A673 (cell line): ENCODE results near the gene FBXL22. TPM values are rescaled to one million over a fixed set of nuclear protein-coding genes. Genes with fewer than 3 reads are reported as not detected.
A peak's percentile ranks its signal among the peaks of the same experiment; 100 is the strongest.

Experiments
- Bru-seq: library from RNA; stranded (reverse); fragments of 400-500 nt; gene quantifications from one replicate; lab custom pipeline; 2021; lab: Mats Ljungman, UMichigan
- BruChase-seq, 2 experiments: library from RNA; stranded (reverse); fragments of 400-500 nt; gene quantifications; one replicate each; lab custom pipeline; 2021; lab: Mats Ljungman, UMichigan
- BruUV-seq: library from RNA; stranded (reverse); fragments of 400-500 nt; replicated peaks from 2 replicates; lab custom pipeline; 2021; lab: Mats Ljungman, UMichigan
- CTCF ChIA-PET: fragments of 300-600 bp; sonication (Branson Sonifier 250); formaldehyde crosslinking; loops from one replicate; lab custom pipeline; 2022; ENCODE audit warnings: antibody characterized with exemption; lab: Charles Lee
- POLR2A ChIA-PET: fragments of 300-600 bp; sonication (Branson Sonifier 250); formaldehyde crosslinking; loops from one replicate; lab custom pipeline; 2022; ENCODE audit warnings: antibody characterized with exemption; ENCODE audit not compliant: low non-redundant PET; lab: Charles Lee
- DNase-seq: peaks from one replicate; pipeline ENCODE4 v3.0.0-alpha.2; 2015; ENCODE audit warnings: low spot score
- H3K27ac ChIP-seq: fragments of 200-600 bp; sonication (generic); 2 replicates; pipeline ENCODE4 v1.5.1; 2016; ENCODE audit warnings: mixed run types, low read depth, mild to moderate bottlenecking, mixed read lengths, antibody characterized with exemption, low read length; ENCODE audit not compliant: poor library complexity, severe bottlenecking
- H3K27me3 ChIP-seq: fragments of 200-600 bp; sonication (generic); replicated peaks from 2 replicates; pipeline ENCODE4 v1.6.1; 2017; ENCODE audit warnings: mixed run types, low read depth, mild to moderate bottlenecking, mixed read lengths, antibody characterized with exemption, low read length; ENCODE audit not compliant: insufficient read depth, poor library complexity
- H3K36me3 ChIP-seq: fragments of 200-600 bp; sonication (generic); 2 replicates; pipeline ENCODE4 v1.6.1; 2016; ENCODE audit warnings: mixed run types, mild to moderate bottlenecking, mixed read lengths, antibody characterized with exemption, low read length; ENCODE audit not compliant: insufficient read depth, poor library complexity, severe bottlenecking
- H3K4me1 ChIP-seq: fragments of 200-600 bp; sonication (generic); 2 replicates; pipeline ENCODE4 v1.6.1; 2017; ENCODE audit warnings: mixed run types, mild to moderate bottlenecking, mixed read lengths, antibody characterized with exemption, low read length; ENCODE audit not compliant: insufficient read depth, poor library complexity, severe bottlenecking
- H3K4me3 ChIP-seq: fragments of 200-600 bp; sonication (generic); 2 replicates; pipeline ENCODE4 v1.5.1; 2016; ENCODE audit warnings: low read depth, mixed run types, mild to moderate bottlenecking, mixed read lengths, low read length; ENCODE audit not compliant: poor library complexity, severe bottlenecking
- H3K9me3 ChIP-seq: fragments of 200-600 bp; sonication (generic); 2 replicates; pipeline ENCODE4 v1.6.1; 2016; ENCODE audit warnings: mixed run types, low read depth, mild to moderate bottlenecking, mixed read lengths, antibody characterized with exemption, low read length; ENCODE audit not compliant: poor library complexity, severe bottlenecking
- CTCF ChIP-seq: fragments of 300-800, 200-600 bp; sonication (generic); conservative IDR thresholded peaks from 2 replicates; pipeline ENCODE4 v1.5.1; 2017; ENCODE audit warnings: low read depth, mild to moderate bottlenecking, antibody characterized with exemption, low read length, moderate library complexity, mixed read lengths
- EZH2 ChIP-seq: fragments of 200-600 bp; sonication (generic); IDR thresholded peaks from 2 replicates; pipeline ENCODE4 v1.6.1; 2017; ENCODE audit warnings: borderline replicate concordance, low read depth, mild to moderate bottlenecking, mixed read lengths, antibody characterized with exemption, low read length; ENCODE audit not compliant: poor library complexity, severe bottlenecking
- intact Hi-C: fragments of 100-400 bp; cut with micrococcal nuclease; formaldehyde crosslinking; loops from one replicate; pipeline ENCODE4 v1.10.0; 2022; ENCODE audit not compliant: unreplicated experiment
- long read RNA-seq: library from polyadenylated mRNA; stranded (forward); transcript quantifications from one replicate; pipeline ENCODE4 v2.0.0, GENCODE V29; 2022
- total RNA-seq: library from RNA; stranded (reverse); gene quantifications from 2 replicates; pipeline ENCODE4 v1.2.3, GENCODE V29; 2021

The FBXL22 gene
- total RNA-seq (0.24 and 0.52 TPM in 2 replicates), Bru-seq, nascent RNA (percentile 43 among the genes with signal in this experiment), BruChase-seq, experiment 1, labeled RNA remaining after a 2-hour chase (percentile 33 among the genes with signal in this experiment), BruChase-seq, experiment 2, labeled RNA remaining after a 6-hour chase (percentile 35 among the genes with signal in this experiment)
- long read RNA-seq, partial matches to known transcripts, result 0 of 1 reads
- long read RNA-seq, other reads (novel, unspliced or antisense), result 1 of 1 reads

- Histone ChIP-seq H3K36me3 (peaks cover 6% of the 10 kb centered on the region), H3K4me1 (peaks cover 17% of the 10 kb centered on the region), H3K4me3 (no peak within 1 kb of the TSS), H3K27ac (no peak within 1 kb of the TSS), H3K9me3 (no peaks in the 10 kb centered on the region), H3K27me3 (no peaks in the 10 kb centered on the region)
- no TSS peak for BruUV-seq
- no peak for DNase-seq
- ChIA-PET CTCF (interaction anchor here (0.6 kb wide), 1 partner anchor 130 kb away, joined by 6 read pairs; no protein-coding TSS in a partner anchor), POLR2A (no interaction called here)
- intact Hi-C loops, result loop anchor here (5.0 kb wide), 1 partner anchor 110 kb away; no protein-coding TSS in a partner anchor
- TF ChIP-seq EZH2 (no peak), CTCF (no peak)
Measured at GRCh38 chr15:63597038-63597790, at the start of gene FBXL22. TSS of gene FBXL22 (plus strand) at chr15:63597387. CDS start at chr15:63597393, 6 bp downstream.

GRCh38 chr15:63551400-63551799 lies 45.8 kb upstream of the FBXL22 start:
- peaks cover 28% of the 10 kb centered on the region for H3K4me1 ChIP-seq
- TF ChIP-seq EZH2 (no peak), CTCF (no peak)
- ChIA-PET CTCF (no interaction called here), POLR2A (no interaction called here)
- H3K36me3 ChIP-seq, result no peaks in the 10 kb centered on the region
- no TSS peak for BruUV-seq
- H3K27me3 ChIP-seq, result no peaks in the 10 kb centered on the region
- H3K4me3 ChIP-seq, result no peak overlapping the region
- H3K9me3 ChIP-seq, result no peaks in the 10 kb centered on the region
- DNase-seq, result no peak
- intact Hi-C loops, result no loop called here
- H3K27ac ChIP-seq, result no peak overlapping the region

- Histone ChIP-seq H3K4me1 (peaks cover 28% of the 10 kb centered on the region), H3K27ac (peak overlapping the region; percentile 53), H3K36me3 (peaks cover 12% of the 10 kb centered on the region), H3K4me3 (peak overlapping the region; percentile 22), H3K27me3 (no peaks in the 10 kb centered on the region), H3K9me3 (no peaks in the 10 kb centered on the region)
- ChIA-PET POLR2A (no interaction called here), CTCF (no interaction called here)
- TF ChIP-seq EZH2 (no peak), CTCF (no peak)
- intact Hi-C loops, result no loop called here
- BruUV-seq, result no TSS peak
- DNase-seq, result peak; percentile 56
Measured at GRCh38 chr15:63553388-63553791, 43.8 kb upstream of the FBXL22 start.
